GM12892 (cell line): ENCODE measurements around the gene OLIG1.

Experiments
- POLR2A ChIP-seq: IDR thresholded peaks from 2 replicates; pipeline ENCODE4 v1.6.1; 2011; ENCODE audit warnings: low read depth, low read length, control low read depth
- POLR2AphosphoS5 ChIP-seq: IDR thresholded peaks from 2 replicates; pipeline ENCODE4 v1.6.1; 2011; ENCODE audit warnings: low read depth, low read length, control low read depth
- TAF1 ChIP-seq: IDR thresholded peaks from 2 replicates; pipeline ENCODE4 v1.6.1; 2011; ENCODE audit warnings: low read depth, mild to moderate bottlenecking, control low read depth, low read length, borderline replicate concordance

DNA sequence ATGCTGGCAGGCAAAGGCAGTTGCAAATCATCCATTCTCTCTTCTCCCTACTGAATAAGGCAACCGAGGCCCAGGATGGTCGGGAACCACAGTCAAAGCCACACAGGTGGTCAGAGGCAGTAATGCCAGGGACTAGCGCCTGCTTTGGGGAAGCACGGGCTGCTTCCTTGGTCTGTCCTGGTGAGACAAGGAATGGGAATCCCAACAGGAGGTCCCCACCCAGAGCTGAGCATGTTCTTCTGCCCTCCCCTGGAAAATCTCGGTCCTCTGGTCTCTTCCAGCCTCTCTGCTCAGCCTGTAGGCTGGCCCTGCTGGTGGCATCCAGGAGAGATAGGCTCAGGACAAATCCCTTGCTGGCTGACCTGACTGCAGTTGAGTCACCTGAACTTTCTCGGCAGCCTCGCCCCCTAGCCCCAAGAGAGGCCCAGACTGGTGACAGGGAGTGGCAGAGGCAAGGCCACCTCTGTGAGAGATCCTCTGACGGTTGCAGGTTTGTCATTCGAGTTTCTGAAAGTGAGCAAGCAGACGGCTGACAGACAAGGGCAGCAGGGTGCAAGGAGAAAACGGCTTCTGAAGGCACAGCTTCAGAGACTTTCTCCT is 5.8 kb downstream of the OLIG1 start:
- TF ChIP-seq POLR2AphosphoS5 (no peak), POLR2A (no peak), TAF1 (no peak)
